ENCODE measurements around the gene CSE1L. TPM values are rescaled to one million over a fixed set of nuclear protein-coding genes. Genes with fewer than 3 reads are reported as not detected.
"Not testable (repeated sequence)": the region's sequence is repeated elsewhere in the genome, so short reads cannot be mapped to it uniquely, and the experiment has no call there.

Gene CSE1L
- total RNA-seq (2014; rRNA removed; shearing (Covaris generic)): 187 and 209 TPM in 2 replicates

DNA sequence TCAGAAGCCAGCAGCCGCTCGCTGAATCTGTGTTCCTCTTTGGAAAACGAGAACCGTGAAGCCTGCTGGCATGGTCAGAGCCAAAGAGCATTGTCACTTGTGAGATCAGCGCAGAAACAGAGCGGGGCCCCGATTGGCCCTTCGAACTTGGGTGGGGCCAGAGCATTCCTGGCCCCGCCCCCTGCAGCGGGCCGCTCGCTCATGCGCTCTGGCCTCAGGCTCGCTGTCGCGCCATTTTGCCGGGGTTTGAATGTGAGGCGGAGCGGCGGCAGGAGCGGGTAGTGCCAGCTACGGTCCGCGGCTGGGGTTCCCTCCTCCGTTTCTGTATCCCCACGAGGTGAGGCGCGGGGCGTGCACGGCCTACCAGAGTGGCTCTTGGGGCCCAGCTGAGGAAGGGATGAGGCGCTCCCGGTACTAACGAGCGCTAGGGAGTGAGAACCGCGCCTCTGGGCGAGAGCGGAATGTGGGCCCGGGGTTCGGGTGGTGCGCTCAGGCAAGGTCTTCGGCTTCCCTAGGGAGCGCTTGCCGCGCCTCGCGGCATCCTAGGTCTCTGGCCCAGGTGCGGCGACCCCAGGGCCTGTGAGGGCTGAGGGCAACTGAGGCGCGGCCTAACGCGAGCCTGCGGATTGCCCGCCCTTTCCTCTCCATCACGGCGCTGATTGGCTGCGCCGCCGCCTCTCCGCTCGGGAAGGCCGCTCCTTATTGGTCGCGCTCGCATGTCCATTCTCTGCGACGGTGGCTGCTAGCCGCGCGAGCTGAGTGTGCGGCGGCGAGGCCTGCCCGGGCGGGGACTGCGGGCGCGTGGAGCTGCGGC lies at the start of gene CSE1L:
Gene CSE1L, plus strand, starts transcription at position 226 of the 814 bp plus-strand sequence. CDS start 12,152 bp downstream, outside the sequence.
- DNase-seq (ENCODE audit: low read depth): peak; percentile 97

DNA sequence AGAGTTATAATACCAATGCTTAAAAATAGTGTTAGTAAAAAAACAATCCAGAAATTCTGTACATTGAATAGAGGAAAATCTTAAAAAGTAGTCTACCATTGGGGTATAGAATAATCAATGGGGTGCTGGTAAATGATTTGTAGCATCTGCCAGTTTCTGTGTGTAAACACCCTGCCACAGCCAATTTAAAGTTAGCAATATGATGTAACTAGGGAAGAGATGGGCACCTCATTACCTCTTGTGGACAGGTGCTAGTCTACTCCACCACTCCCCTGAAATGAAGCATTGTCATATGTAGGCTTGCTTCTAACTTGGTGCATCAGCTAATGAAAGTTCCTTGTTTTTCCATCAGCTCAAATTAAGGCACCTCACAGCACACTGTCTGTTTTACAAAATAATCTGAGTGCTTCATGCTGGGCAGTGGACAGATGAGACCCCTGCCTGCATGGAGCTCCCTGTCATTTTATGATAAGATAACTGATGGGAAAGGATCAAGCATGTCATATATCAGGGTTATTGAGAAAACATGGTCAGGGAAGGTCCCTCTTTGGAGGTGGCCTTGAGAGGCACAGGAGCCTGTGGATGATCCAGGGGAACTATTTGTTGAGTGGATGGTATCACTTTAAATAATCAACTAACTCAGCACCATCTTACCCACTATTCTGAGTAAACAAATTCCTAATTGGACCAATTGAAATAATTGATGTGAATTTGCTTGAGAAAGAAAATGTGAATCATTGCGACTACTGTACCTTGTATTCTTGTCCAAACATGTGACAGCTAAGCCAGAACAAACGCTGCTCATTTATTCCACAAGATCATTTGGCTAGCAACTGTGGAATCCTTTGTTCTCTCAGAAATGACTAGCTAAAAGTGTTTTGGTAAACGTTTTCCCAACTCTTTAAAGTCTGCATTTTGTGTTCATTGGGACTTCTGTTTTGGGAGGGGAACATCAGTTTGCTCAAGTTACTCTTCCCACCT lies 45.9 kb upstream of the CSE1L start:
- DNase-seq (ENCODE audit: low read depth): no peak

DNA sequence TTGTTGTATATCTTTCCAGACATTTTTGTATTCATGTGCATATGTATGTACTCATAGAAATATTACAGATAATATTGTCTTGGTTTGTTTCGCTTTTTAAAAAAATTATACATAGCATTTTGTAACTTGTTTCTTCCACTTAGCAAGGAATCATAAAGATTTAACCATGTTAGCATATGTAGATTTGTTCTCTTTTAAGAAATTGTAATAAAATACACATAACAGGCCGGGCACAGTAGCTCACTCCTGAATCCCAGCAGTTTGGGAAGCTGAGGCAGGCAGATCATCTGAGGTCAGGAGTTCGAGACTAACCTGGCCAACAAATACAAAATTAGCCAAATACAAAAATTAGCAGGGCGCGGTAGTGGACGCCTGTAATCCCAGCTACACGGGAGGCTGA lies 44.4 kb upstream of the CSE1L start:
- DNase-seq (ENCODE audit: low read depth): no peak

DNA sequence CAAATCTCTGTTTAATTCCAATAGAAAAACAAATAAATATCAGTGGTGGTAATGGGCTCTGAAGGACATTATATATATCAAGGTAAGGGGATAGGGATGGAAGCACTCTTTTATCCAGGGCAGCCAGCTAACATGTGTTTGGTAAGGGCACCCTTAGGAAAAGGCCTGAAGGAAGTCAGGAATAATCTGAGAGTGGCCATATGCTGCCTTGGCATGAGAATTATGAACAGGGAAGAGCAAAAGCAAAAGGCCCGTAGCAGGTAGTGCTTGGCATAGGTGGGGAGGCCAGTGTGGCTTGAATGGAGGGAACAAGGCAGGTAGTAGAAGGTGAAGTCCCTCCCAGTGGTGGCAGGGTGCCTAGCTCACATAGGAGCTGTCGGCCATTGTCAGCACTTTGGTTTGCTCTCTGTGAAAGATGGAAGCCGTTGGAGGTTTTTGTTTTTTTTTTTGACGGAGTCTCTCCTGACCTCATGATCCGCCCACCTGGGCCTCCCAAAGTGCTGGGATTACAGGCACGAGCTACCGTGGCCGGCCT lies 39.6 kb upstream of the CSE1L start:
- no peak for DNase-seq (ENCODE audit: low read depth)

DNA sequence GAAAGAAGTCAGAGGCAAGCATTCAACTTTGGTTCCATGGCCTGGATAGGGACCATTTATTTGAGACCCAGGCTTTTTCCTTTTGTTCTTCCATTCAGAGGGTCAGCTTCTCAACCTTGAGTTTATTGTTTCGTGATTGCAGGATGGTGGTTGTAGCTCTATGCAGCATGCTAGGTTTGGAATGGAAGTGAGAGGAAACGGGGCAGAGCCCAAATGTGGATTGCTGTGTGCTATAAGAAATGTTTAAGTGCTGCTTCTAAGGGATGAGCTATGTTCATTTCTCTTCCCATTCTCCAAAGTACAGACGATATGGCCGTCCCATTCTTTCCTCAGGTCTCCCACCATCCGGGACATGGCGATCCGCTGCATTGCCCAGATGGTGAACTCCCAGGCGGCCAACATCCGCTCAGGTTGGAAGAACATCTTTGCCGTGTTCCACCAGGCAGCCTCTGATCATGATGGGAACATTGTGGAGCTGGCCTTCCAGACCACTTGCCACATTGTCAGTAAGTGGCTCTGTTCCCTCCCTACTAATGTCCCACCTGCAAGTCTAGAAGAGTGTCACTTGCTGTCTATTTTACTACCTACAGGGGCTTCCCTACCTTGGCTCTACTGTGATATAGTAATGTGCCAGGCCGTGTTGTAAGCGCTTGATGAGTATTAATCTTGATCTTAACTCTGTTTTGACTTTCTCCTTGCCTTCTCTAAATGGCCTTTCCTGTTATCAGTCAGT lies 36.0 kb upstream of the CSE1L start:
- DNase-seq (ENCODE audit: low read depth): no peak

GRCh38 chr20:49024220-49024619 lies 21.9 kb upstream of the CSE1L start:
- DNase-seq (ENCODE audit: low read depth): no peak

DNA sequence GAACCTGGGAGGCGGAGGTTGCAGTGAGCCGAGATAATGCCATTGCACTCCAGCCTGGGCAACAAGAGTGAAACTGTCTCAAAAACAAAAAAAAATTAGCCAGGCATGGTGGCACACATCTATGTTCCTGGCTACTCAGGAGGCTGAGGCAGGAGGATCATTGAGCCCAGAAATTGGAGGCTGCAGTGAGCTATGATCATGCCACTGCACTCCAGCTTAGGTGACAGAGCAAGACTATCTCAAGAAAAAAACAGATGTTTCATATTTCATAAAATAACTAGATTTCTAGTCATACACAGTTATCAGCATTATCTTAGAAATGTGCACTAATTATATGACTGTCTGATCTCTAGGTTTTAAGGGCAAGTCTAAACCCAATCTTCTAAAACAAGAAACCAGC lies 17.9 kb upstream of the CSE1L start:
- DNase-seq (ENCODE audit: low read depth): not testable (repeated sequence)

GRCh38 chr20:49028684-49029083 lies 17.4 kb upstream of the CSE1L start:
- no peak for DNase-seq (ENCODE audit: low read depth)

DNA sequence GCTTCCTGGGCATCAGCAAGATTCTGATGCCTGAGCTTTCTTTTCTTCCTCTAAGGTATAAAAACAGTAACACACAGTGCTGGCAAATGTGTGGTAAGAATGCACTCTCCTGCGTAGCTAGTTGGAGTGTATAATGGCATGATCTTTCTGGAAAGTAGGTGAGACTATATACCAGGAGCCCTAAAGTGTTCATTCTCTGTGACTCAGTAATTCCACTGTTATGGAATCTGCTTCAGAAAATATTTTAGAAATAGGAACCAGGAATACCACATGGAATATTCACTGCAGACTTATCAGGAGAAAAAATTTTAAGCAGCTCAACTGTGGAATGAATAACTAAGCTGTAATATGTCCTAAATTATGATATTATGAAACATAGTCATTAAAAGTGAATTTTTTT lies 16.9 kb upstream of the CSE1L start:
- no peak for DNase-seq (ENCODE audit: low read depth)

DNA sequence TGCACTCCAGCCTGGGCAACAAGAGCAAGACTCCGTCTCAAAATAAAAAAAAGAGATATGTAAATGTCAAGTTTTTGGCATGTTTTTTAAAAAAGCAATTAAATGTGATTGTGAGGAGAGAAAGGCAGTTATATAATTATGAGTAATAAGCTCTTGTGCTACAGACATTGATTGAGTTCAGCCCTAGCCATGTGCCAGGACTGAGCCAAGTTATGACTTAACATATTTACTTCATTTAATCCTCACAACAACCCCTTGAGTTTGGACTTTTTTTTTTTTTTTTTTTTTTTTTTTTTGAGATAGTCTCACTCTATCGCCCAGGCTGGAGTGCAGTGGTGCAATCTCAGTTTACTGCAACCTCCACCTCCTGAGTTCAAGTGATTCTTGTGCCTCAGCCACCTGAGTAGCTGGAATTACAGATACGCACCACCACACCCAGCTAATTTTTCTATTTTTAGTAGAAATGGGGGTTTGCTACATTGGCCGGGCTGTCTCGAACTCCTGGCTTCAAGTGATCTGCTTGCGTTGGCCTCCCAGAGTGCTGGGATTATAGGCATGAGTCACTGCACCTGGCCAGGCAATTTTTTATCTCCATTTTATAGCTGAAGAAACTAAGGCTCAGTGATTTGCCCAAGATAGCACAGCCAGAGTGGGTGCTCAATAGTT lies 15.0 kb upstream of the CSE1L start:
- DNase-seq (ENCODE audit: low read depth): no peak

- no peak for DNase-seq (ENCODE audit: low read depth)
These were observed 13.7 kb upstream of the CSE1L start for GRCh38 chr20:49032455-49032854.

DNA sequence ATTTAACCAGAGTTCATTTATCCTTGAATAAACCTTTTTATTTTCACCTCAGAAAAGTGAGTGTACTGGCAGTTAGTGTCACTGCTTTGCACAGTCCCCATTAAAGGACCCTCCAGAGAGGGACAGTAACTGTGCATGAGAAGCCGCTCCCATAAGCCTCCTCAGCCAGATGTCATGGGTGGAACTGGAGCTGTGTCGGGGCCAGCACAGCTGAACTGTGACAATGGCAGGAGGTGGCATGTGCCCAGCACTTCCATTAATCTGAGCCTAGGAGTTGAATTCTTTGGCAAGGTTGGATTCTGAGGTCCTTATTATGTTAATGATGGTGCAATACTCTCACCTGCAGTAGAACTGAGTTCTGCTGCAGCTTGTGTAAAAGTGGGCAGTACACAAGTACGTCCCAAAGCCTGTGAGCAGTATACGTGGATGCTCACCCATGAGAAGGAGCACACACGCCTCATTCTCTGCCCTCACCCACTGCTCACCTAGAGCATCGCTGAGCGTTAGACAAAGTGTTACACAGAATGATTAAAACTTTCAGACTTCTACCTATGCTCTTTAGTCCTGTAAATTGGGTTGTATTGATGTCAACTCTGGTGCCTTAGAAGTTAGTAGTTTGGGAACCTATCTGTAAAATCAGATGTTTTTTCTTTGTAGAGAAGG lies 11.9 kb upstream of the CSE1L start:
- no peak for DNase-seq (ENCODE audit: low read depth)

- no peak for DNase-seq (ENCODE audit: low read depth)
These were observed 8.1 kb upstream of the CSE1L start for GRCh38 chr20:49037962-49038387.

DNA sequence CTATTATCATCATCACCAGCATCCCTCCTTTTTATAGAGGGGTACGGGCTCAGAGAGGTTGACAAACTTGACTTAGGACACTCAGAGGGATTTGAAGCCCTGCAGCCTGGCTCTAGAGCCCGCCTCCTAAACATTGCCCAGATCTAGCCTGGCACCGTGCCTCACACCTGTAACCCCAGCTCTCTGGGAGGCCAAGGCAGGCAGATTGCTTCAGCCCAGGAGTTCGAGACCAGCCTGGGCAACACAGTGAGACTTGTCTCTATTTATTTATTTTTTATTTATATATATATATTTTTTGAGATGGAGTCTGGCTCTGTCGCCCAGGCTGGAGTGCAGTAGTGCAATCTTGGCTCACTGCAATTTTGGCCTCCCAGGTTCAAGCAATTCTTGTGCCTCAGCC lies 6.3 kb upstream of the CSE1L start:
- DNase-seq (ENCODE audit: low read depth): no peak

DNA sequence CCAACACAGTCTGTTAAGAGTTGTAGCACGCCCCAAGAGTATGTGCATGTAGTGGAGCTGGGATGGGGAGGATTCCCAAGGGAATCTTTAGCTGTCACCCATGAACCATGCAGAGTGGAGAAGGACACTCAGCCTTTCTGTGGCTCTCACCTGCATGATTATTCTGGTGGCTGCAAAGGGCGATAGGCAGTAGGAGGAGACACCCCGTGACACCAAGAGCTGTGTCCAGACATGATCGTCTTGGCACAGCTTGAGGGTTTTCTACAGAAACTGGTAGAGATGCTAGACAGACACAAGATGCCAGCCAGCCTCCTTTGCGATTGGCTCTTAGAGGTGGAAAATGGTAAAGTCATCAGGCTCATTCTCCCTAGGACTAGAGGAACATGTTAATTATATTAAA lies 3.1 kb upstream of the CSE1L start:
- DNase-seq (ENCODE audit: low read depth): no peak

DNA sequence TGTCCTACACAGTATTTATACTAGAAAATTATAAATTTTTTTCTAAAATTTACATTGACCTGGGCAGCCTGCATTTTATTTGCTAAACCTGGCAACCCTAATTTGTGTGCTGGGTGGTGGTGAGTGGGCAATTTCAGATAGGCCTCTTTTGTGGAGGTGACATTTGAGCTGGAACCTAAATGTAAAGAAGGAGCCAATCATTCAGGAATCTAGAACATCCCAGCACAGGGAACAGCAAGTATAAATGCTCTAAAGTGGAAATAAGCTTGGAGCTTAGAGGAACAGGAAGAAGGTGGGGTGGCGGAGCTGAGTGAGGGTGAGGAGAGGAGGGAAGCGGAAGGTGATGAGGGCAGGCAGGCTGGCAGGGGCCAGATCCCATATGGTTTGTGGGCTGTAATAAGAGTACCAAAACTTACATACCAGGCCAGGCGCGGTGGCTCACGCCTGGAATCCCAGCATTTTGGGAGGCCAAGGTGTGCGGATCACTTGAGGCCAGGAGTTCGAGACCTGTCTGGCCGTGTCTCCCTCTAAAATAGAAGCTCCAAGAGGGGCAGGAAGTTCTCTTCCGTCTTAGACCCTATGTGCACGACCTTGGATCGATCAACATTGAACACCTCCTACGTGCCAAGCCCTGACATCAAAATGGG lies 549 bp upstream of the CSE1L start:
- peak; percentile 41 for DNase-seq (ENCODE audit: low read depth)

DNA sequence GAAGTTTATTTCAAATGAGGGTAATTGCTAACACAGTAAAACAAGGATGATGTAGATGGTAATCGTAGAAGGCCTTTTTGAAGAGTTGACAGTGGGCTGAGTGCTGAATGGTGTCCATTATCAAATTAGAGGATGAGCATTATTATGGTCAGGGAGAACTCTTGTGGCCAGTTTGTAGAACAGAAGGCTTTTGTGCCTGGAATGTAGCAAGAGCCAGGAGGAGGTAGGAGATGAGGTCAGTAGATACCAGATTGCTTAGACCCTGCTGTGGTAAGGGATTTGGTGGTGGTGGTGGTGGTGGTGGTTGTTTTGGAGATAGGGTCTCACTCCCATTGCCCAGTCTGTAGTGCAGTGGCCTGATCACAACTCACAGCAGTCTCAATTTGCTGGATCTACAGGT lies 6.2 kb downstream of the CSE1L start:
- DNase-seq (ENCODE audit: low read depth): no peak

DNA sequence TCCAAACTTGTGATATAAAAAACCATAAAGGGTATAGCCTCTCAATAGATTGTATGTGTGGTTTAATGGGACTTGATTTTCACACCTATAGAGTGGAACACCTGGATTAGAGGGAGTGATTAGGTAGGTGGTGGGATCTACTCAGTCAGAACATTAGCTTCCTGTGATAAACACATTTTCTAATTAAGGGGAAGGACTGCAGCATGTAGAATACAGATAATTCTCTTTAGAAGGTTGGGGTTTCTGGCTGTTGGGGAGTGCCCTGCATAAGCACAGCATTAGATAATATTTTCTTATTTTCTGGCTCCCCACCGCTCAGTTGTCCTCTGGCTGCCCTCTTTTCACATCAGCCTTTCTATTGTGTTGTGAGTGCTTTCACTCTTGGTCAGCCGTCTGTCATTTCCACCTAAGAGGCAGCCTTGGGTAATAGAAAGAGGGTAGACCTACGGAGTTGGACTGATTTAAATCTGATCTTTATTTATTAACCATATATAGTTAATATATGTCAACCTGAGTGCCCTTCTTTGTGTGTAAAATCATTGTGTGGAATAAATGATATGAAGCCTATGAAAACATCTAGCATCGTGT lies 8.0 kb downstream of the CSE1L start:
- DNase-seq (ENCODE audit: low read depth): no peak

- no peak for DNase-seq (ENCODE audit: low read depth)
These were observed 17.2 kb downstream of the CSE1L start for GRCh38 chr20:49063279-49063678.

DNA sequence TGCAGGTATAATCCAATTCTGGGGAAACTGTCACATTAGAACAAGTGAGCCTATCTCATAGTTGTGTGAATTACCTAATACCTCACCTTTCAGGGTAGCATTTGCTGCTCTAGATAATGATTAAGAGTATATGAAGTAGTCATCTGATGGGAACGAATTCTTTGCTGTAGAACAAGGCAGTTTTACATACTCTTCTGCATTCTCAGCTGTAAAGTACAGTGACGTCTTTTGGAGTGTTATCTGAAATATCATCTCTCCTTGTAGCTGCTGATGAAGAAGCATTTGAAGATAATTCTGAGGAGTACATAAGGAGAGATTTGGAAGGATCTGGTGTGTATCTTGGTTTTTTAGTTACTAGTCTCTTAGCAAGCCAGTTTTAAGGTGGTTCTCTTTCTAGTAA lies 28.4 kb downstream of the CSE1L start:
- no peak for DNase-seq (ENCODE audit: low read depth)

Data from Daoy (cell line).